Prostate gland (tissue), 2 donors: ENCODE data around the gene SNAP29. TPM values are rescaled to one million over a fixed set of nuclear protein-coding genes. Genes with fewer than 3 reads are reported as not detected.
"Not testable (repeated sequence)": the region's sequence is repeated elsewhere in the genome, so short reads cannot be mapped to it uniquely, and the experiment has no call there.

ENCODE experiments used
- DNase-seq: peaks from one replicate; pipeline ENCODE4 v3.0.0-alpha.2; 2019; ENCODE audit warnings: low spot score
- H3K27ac ChIP-seq, 2 donors: fragments of 200-600 bp; sonication (generic); 2 replicates each; pipeline ENCODE4 v1.5.1; 2017 to 2019
- H3K27me3 ChIP-seq: fragments of 200-600 bp; sonication (generic); replicated peaks from 2 replicates; pipeline ENCODE4 v1.5.1; 2019; ENCODE audit not compliant: insufficient read depth
- H3K36me3 ChIP-seq, 2 donors: fragments of 200-600 bp; sonication (generic); 1 replicate in 1 of 2; 2 replicates in 1 of 2; pipeline versions ENCODE4 v1.5.1 to v1.8.1; 2017 to 2019
- H3K4me1 ChIP-seq: fragments of 200-600 bp; sonication (generic); replicated peaks from 2 replicates; pipeline ENCODE4 v1.5.1; 2019
- H3K4me3 ChIP-seq, 2 donors: fragments of 200-600 bp; sonication (generic); 2 replicates each; pipeline ENCODE4 v1.5.1; 2017 to 2019
- H3K9me3 ChIP-seq: fragments of 200-600 bp; sonication (generic); 2 replicates; pipeline ENCODE4 v1.5.1; 2017
- CTCF ChIP-seq, 4 experiments: fragments of 200-600 bp in 2 of 4; fragments of 450-650 bp in 2 of 4; sonication (generic) in 2 of 4; IDR thresholded peaks; 1 replicate in 3 of 4; 2 replicates in 1 of 4; pipeline ENCODE4 v1.5.1; 2016 to 2019; ENCODE audit warnings: antibody characterized with exemption in 4 of 4, mild to moderate bottlenecking in 2 of 4, moderate library complexity in 2 of 4
- POLR2A ChIP-seq: fragments of 450-650 bp; IDR thresholded peaks from one replicate; pipeline ENCODE4 v1.6.1; 2016; ENCODE audit warnings: antibody characterized with exemption, mild to moderate bottlenecking
- POLR2AphosphoS5 ChIP-seq: sonication (generic); formaldehyde crosslinking; IDR thresholded peaks from one replicate; pipeline ENCODE4 v1.6.1; 2017; ENCODE audit warnings: antibody characterized with exemption
- whole genome bisulfite sequencing: methylation state at CpG from one replicate; pipeline ENCODE4 v1.1.5; 2018; 5-methylcytosine and 5-hydroxymethylcytosine counted together
- intact Hi-C: fragments of 100-400 bp; cut with DNase I; formaldehyde crosslinking; loops from one replicate; pipeline ENCODE4 v1.14.2; 2022
- total RNA-seq, 2 donors: library from RNA; depleted of rRNA; stranded (reverse); fragments of >200 nt; gene quantifications; one replicate each; pipeline ENCODE4 v1.1.0, GENCODE V29; 2016

Gene SNAP29
- total RNA-seq, 2 donors from 2014 or later, result 19.1 to 24.1 TPM

DNA sequence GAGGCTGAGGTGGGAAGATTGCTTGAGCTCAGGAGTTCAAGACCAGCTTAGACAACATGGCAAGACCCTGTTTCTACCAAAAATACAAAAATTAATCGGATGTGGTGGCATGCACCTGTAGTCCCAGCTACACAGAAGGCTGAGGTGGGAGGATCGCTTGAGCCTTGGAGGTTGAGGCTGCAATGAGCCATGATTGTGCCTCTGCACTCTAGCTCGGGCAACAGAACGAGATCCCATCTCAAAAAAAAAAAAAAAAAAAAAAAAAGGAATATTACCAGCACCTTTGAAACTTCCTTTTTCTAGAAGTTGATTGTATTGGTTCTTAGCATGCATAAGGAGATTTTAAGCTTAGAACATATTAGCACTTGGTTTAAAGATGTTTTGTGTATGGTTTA lies 69.8 kb downstream of the SNAP29 start:
- DNase-seq, result no peak
- no peaks in the 10 kb centered on the region for H3K27me3 ChIP-seq
- H3K36me3 ChIP-seq, result no peaks in the 10 kb centered on the region
- H3K9me3 ChIP-seq, result no peaks in the 10 kb centered on the region
- no peak for TF ChIP-seq CTCF (IDR thresholded peaks at IDR 0.05)
- no peak for TF ChIP-seq POLR2A
- no peak for TF ChIP-seq POLR2AphosphoS5
- no peak overlapping the region for H3K4me3 ChIP-seq
- no peaks in the 10 kb centered on the region for H3K4me1 ChIP-seq
- no peak overlapping the region for H3K27ac ChIP-seq
- WGBS, result 90% methylated on average over 4 of the region's 4 CpGs
- intact Hi-C loops, result no loop called here

- Histone ChIP-seq H3K9me3 (no peaks in the 10 kb centered on the region), H3K27ac (no peak overlapping the region), H3K4me1 (no peaks in the 10 kb centered on the region), H3K4me3 (no peak overlapping the region), H3K36me3 (no peaks in the 10 kb centered on the region), H3K27me3 (no peaks in the 10 kb centered on the region)
- no peak for DNase-seq
- intact Hi-C loops, result no loop called here
- 90% methylated on average over 1 of the region's 1 CpG for WGBS
- TF ChIP-seq POLR2AphosphoS5, result no peak
- TF ChIP-seq POLR2A, result no peak
- no peak for TF ChIP-seq CTCF (IDR thresholded peaks at IDR 0.05)
These were observed 71.2 kb downstream of the SNAP29 start for GRCh38 chr22:20930004-20930403.

GRCh38 chr22:20930435-20930834 lies 71.6 kb downstream of the SNAP29 start:
- H3K4me1 ChIP-seq, intact Hi-C loops, H3K27me3 ChIP-seq, H3K9me3 ChIP-seq, H3K4me3 ChIP-seq, H3K27ac ChIP-seq, H3K36me3 ChIP-seq, DNase-seq: not testable (repeated sequence)
- 99% methylated on average over 12 of the region's 12 CpGs for WGBS

DNA sequence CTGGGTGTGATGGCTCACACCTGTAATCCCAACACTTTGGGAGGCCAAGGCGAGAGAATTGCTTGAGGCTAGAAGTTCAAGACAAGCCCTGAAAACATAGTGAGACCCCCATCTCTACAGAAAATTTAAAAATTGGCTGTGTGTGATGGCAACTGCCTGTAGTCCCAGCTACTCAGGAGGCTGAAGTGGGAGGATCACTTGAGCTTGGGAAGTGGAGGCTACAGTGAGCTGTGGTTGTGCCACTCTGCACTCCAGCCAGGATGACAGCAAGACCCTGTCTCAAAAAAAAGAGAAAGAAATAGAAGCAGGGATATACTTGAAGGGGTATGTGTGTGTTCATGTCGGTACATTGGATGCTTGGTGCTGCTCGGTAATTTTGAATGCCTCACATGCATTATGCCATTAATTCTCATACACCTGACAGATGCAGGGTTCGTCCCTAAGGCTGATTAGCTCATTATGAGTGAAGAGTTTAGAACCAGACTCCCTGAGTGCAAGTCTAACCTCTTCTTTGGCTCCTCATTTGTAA lies 72.4 kb downstream of the SNAP29 start:
- intact Hi-C loops, result no loop called here
- Histone ChIP-seq H3K27ac (no peak overlapping the region), H3K9me3 (no peaks in the 10 kb centered on the region), H3K4me3 (no peak overlapping the region), H3K4me1 (no peaks in the 10 kb centered on the region), H3K27me3 (no peaks in the 10 kb centered on the region), H3K36me3 (no peaks in the 10 kb centered on the region)
- TF ChIP-seq POLR2AphosphoS5, result no peak
- no peak for TF ChIP-seq CTCF (IDR thresholded peaks at IDR 0.05)
- TF ChIP-seq POLR2A, result no peak
- no peak for DNase-seq
- WGBS, result 86% methylated on average over 4 of the region's 4 CpGs

GRCh38 chr22:20933910-20934309 lies 75.1 kb downstream of the SNAP29 start:
- H3K4me1 ChIP-seq, result peaks cover 5% of the 10 kb centered on the region
- H3K9me3 ChIP-seq, result no peaks in the 10 kb centered on the region
- no peak overlapping the region for H3K4me3 ChIP-seq
- no peaks in the 10 kb centered on the region for H3K27me3 ChIP-seq
- intact Hi-C loops, result no loop called here
- no peak for DNase-seq
- no peak overlapping the region for H3K27ac ChIP-seq
- TF ChIP-seq CTCF (IDR thresholded peaks at IDR 0.05) (no peak), POLR2A (no peak), POLR2AphosphoS5 (no peak)
- WGBS, result 91% methylated on average over 7 of the region's 7 CpGs
- H3K36me3 ChIP-seq, result no peaks in the 10 kb centered on the region

DNA sequence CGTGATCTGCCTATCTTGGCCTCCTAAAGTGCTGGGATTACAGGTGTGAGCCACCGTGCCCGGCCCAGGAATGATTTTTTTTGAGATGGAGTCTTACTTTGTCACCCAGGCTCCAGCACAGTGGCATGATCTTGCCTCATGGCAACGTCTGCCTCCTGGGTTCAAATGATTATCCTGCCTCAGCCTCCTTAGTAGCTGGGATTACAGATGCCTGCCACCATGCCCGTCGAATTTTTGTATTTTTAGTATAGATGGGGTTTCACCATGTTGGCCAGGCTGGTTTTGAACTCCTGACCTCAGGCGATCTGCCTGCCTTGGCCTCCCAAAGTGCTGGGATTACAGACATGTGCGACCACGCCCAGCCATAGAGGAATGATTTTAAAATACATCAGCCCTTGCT lies 76.2 kb downstream of the SNAP29 start:
- H3K4me1 ChIP-seq, H3K36me3 ChIP-seq, H3K27me3 ChIP-seq, H3K27ac ChIP-seq, H3K9me3 ChIP-seq, DNase-seq, intact Hi-C loops, H3K4me3 ChIP-seq: not testable (repeated sequence)
- 91% methylated on average over 9 of the region's 9 CpGs for WGBS

- H3K27ac ChIP-seq, DNase-seq, H3K4me3 ChIP-seq, H3K36me3 ChIP-seq, intact Hi-C loops, H3K9me3 ChIP-seq, H3K4me1 ChIP-seq, H3K27me3 ChIP-seq: not testable (repeated sequence)
- 65% methylated on average over 11 of the region's 11 CpGs for WGBS
These were observed 77.2 kb downstream of the SNAP29 start for GRCh38 chr22:20935780-20936539.
